ENCODE measurements around the gene VWA7.

Gene VWA7

GRCh38 chr6:31762356-31762755 lies 14.8 kb downstream of the VWA7 start, which contains the start of gene SAPCD1:
SAPCD1 (plus strand) TSS chr6:31762656; CDS start chr6:31763055, 399 bp downstream.
- in situ Hi-C loops (cut with MboI; ENCODE audit: low pct_unique_long_range_greater_than_20kb, low sequenced_read_pairs, unreplicated experiment): no loop called here
- no peak for TF ChIP-seq CTCF (IDR thresholded peaks at IDR 0.05; ENCODE audit: extremely low read depth, insufficient read depth, missing control alignments)

GRCh38 chr6:31761343-31761742 lies 15.8 kb downstream of the VWA7 start:
- no peak for DNase-seq (ENCODE audit: low spot score)
- in situ Hi-C loops (cut with MboI; ENCODE audit: low pct_unique_long_range_greater_than_20kb, low sequenced_read_pairs, unreplicated experiment): no loop called here
- no peak for TF ChIP-seq CTCF (IDR thresholded peaks at IDR 0.05; ENCODE audit: extremely low read depth, insufficient read depth, missing control alignments)

More at GRCh38 chr6:31762356-31762755, 14.8 kb downstream of the VWA7 start, which contains the start of gene SAPCD1:
- DNase-seq (ENCODE audit: low spot score): no peak

- in situ Hi-C loops (cut with MboI; ENCODE audit: low pct_unique_long_range_greater_than_20kb, low sequenced_read_pairs, unreplicated experiment): no loop called here
- DNase-seq (ENCODE audit: low spot score): no peak
- TF ChIP-seq CTCF (IDR thresholded peaks at IDR 0.05; ENCODE audit: extremely low read depth, insufficient read depth, missing control alignments): no peak
These were observed 16.3 kb downstream of the VWA7 start for GRCh38 chr6:31760790-31761189.

GRCh38 chr6:31758281-31758680 lies 18.8 kb downstream of the VWA7 start:
- no peak for TF ChIP-seq CTCF (IDR thresholded peaks at IDR 0.05; ENCODE audit: extremely low read depth, insufficient read depth, missing control alignments)
- in situ Hi-C loops (cut with MboI; ENCODE audit: low pct_unique_long_range_greater_than_20kb, low sequenced_read_pairs, unreplicated experiment): no loop called here
- DNase-seq (ENCODE audit: low spot score): no peak

- in situ Hi-C loops (cut with MboI; ENCODE audit: low pct_unique_long_range_greater_than_20kb, low sequenced_read_pairs, unreplicated experiment): no loop called here
- DNase-seq (ENCODE audit: low spot score): no peak
- TF ChIP-seq CTCF (IDR thresholded peaks at IDR 0.05; ENCODE audit: extremely low read depth, insufficient read depth, missing control alignments): no peak
These were observed 24.3 kb downstream of the VWA7 start for GRCh38 chr6:31752739-31753319.

- DNase-seq (ENCODE audit: low spot score): no peak
- TF ChIP-seq CTCF (IDR thresholded peaks at IDR 0.05; ENCODE audit: extremely low read depth, insufficient read depth, missing control alignments): no peak
- in situ Hi-C loops (cut with MboI; ENCODE audit: low pct_unique_long_range_greater_than_20kb, low sequenced_read_pairs, unreplicated experiment): no loop called here
These were observed 26.6 kb downstream of the VWA7 start for GRCh38 chr6:31750411-31751022.

All from GM13977 (cell line).